Endothelial cell of umbilical vein (primary cell): ENCODE measurements around the gene EXOC6B.

Experiments
- CTCF ChIP-seq, 2 donors: IDR thresholded peaks; 1 replicate in 1 of 2; 2 replicates in 1 of 2; pipeline ENCODE4 v1.5.1; 2011; ENCODE audit warnings: low read length in 2 of 2, mild to moderate bottlenecking in 2 of 2, moderate library complexity in 2 of 2, control low read depth in 1 of 2, inconsistent platforms in 1 of 2, low read depth in 1 of 2; ENCODE audit not compliant: insufficient read depth in 1 of 2; ENCODE audit errors: extremely low read depth in 1 of 2
- POLR2A ChIP-seq: IDR thresholded peaks from 2 replicates; pipeline ENCODE4 v1.6.1; 2012; ENCODE audit warnings: low read depth, mild to moderate bottlenecking, control low read depth, low read length
- POLR2AphosphoS5 ChIP-seq: IDR thresholded peaks from 2 replicates; pipeline ENCODE4 v1.6.1; 2012; ENCODE audit warnings: low read depth, mild to moderate bottlenecking, control low read depth, low read length, moderate library complexity; ENCODE audit not compliant: insufficient read depth

- TF ChIP-seq CTCF (IDR thresholded peaks at IDR 0.05; ENCODE audit: extremely low read depth in 1 of 2, insufficient read depth in 1 of 2, low read depth in 1 of 2, low read length in 2 of 2) (no peak), POLR2AphosphoS5 (no peak), POLR2A (no peak)
Observed at GRCh38 chr2:72716601-72717000, 109.2 kb downstream of the EXOC6B start.
